Measurements from ENCODE around the gene WDR77. TPM values are rescaled to one million over a fixed set of nuclear protein-coding genes. Genes with fewer than 3 reads are reported as not detected.

The WDR77 gene
- total RNA-seq, 4 donors from 2014 or later = 20.5 to 33.5 (median 28.7) TPM

DNA sequence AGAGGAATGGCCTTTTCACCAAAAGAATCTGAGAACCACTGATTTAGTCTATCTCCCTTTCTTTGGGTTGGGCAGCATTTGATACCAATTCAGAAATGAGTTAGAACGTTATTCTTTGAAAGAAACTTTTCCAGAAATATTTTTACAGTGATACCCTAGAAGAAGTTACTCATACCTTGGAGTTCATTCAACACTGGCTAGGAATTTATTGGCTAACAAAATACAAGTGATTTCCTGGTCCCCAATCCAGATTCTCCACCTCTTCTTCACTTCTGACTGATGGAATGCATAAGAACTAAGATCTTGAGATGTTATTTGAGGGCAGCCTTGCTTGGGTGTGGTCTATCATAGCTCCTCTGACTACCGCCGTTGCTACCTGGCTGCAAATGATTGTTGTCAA is 34.1 kb upstream of the WDR77 start:
- peaks cover 0 to 14% (median 0%) of the 10 kb centered on the region in 3 donors for H3K4me1 ChIP-seq
- H3K9me3 ChIP-seq = no peaks in the 10 kb centered on the region
- H3K36me3 ChIP-seq = peaks cover 0 to 2% of the 10 kb centered on the region in 2 donors
- ATAC-seq = no peak
- TF ChIP-seq, protein P1, sequence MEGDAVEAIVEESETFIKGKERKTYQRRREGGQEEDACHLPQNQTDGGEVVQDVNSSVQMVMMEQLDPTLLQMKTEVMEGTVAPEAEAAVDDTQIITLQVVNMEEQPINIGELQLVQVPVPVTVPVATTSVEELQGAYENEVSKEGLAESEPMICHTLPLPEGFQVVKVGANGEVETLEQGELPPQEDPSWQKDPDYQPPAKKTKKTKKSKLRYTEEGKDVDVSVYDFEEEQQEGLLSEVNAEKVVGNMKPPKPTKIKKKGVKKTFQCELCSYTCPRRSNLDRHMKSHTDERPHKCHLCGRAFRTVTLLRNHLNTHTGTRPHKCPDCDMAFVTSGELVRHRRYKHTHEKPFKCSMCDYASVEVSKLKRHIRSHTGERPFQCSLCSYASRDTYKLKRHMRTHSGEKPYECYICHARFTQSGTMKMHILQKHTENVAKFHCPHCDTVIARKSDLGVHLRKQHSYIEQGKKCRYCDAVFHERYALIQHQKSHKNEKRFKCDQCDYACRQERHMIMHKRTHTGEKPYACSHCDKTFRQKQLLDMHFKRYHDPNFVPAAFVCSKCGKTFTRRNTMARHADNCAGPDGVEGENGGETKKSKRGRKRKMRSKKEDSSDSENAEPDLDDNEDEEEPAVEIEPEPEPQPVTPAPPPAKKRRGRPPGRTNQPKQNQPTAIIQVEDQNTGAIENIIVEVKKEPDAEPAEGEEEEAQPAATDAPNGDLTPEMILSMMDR (IDR thresholded peaks at IDR 0.05) = no peak
- TF ChIP-seq EP300 (IDR thresholded peaks at IDR 0.05) = no peak
- no peak for TF ChIP-seq POLR2A (IDR thresholded peaks at IDR 0.05)
- no peak for TF ChIP-seq POLR2AphosphoS5 (IDR thresholded peaks at IDR 0.05)
- 19 to 79% methylated on average over 1 to 3 of the region's 3 CpGs for WGBS, 2 donors (ENCODE audit: low coverage in 1 of 2)
- no peaks in the 10 kb centered on the region for H3K27me3 ChIP-seq
- H3K27ac ChIP-seq = no peak overlapping the region
- no peak overlapping the region for H3K4me3 ChIP-seq

- Histone ChIP-seq H3K4me3 (no peak overlapping the region), H3K27me3 (no peaks in the 10 kb centered on the region), H3K4me1 (peaks cover 0 to 14% (median 0%) of the 10 kb centered on the region in 3 donors), H3K36me3 (peaks cover 0 to 17% of the 10 kb centered on the region in 2 donors), H3K9me3 (no peaks in the 10 kb centered on the region), H3K27ac (no peak overlapping the region)
- WGBS, 2 donors (ENCODE audit: low coverage in 1 of 2) = 22 to 27% methylated on average over 5 to 8 of the region's 8 CpGs
- TF ChIP-seq, protein P1 (IDR thresholded peaks at IDR 0.05) = peak; percentile 52 to 88 (median 78)
- TF ChIP-seq POLR2AphosphoS5 (IDR thresholded peaks at IDR 0.05) (peak; percentile 35), POLR2A (IDR thresholded peaks at IDR 0.05) (no peak), EP300 (IDR thresholded peaks at IDR 0.05) (no peak)
- ATAC-seq = peak; percentile 94
Observed at GRCh38 chr1:111481387-111482221, 32.5 kb upstream of the WDR77 start.

- no peak for ATAC-seq
- Histone ChIP-seq H3K9me3 (no peaks in the 10 kb centered on the region), H3K36me3 (peaks cover 0 to 25% of the 10 kb centered on the region in 2 donors), H3K27ac (no peak overlapping the region), H3K27me3 (no peaks in the 10 kb centered on the region), H3K4me3 (no peak overlapping the region), H3K4me1 (peaks cover 0 to 14% (median 0%) of the 10 kb centered on the region in 3 donors)
- whole genome bisulfite sequencing, 2 donors (ENCODE audit: low coverage in 1 of 2) = 60 to 63% methylated on average over 1 of the region's 1 CpG
- TF ChIP-seq, protein P1 (IDR thresholded peaks at IDR 0.05) = no peak
- no peak for TF ChIP-seq POLR2A (IDR thresholded peaks at IDR 0.05)
- TF ChIP-seq EP300 (IDR thresholded peaks at IDR 0.05) = no peak
- TF ChIP-seq POLR2AphosphoS5 (IDR thresholded peaks at IDR 0.05) = no peak
Observed at GRCh38 chr1:111480674-111481073, 31.6 kb upstream of the WDR77 start.

DNA sequence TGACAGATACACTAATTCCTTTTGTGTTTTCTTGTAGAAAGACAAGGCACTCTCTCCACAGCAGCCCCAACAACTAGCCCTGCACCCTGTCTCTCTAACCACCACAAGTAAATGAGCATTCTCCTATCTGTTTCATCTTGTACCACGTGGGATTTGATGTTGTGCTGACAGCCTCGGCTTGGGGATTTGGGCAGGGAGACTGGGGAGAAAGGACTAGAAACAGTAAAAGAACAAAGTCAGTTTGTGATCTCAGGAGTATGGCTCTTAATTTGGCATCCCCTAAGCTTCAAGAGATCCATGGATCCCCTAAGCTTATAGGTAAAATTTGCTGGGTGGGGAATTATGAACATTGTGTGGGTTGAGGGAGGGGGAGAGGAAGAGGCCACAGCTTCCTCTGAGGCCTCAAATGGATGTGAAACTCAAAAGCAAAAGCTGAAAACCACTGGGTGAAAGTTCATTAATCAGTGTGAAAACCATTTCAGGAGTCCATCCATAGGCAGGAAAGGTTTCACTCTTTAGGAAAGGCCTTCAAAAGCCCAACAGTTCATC is 27.8 kb upstream of the WDR77 start:
- TF ChIP-seq POLR2A (IDR thresholded peaks at IDR 0.05) (no peak), EP300 (IDR thresholded peaks at IDR 0.05) (no peak)
- TF ChIP-seq, protein P1 (IDR thresholded peaks at IDR 0.05) = no peak
- Histone ChIP-seq H3K4me1 (peaks cover 0 to 9% (median 0%) of the 10 kb centered on the region in 3 donors), H3K36me3 (peaks cover 0 to 49% of the 10 kb centered on the region in 2 donors), H3K27ac (peak overlapping the region in 1 of 4 donors; percentile 46), H3K9me3 (no peaks in the 10 kb centered on the region), H3K4me3 (no peak overlapping the region), H3K27me3 (no peaks in the 10 kb centered on the region)
- ATAC-seq = no peak
- 43 to 77% methylated on average over 2 of the region's 2 CpGs for WGBS, 2 donors (ENCODE audit: low coverage in 1 of 2)

Measured in gastroesophageal sphincter (tissue), 4 donors.